HG02981 (cell line): ENCODE results near the gene EDC4.

Source experiments
- ATAC-seq: cut with Tn5 transposase; IDR thresholded peaks from one replicate; pipeline ENCODE4 v1.9.1; 2021; ENCODE audit warnings: mild to moderate bottlenecking, moderate library complexity; ENCODE audit not compliant: unreplicated experiment

Gene EDC4

DNA sequence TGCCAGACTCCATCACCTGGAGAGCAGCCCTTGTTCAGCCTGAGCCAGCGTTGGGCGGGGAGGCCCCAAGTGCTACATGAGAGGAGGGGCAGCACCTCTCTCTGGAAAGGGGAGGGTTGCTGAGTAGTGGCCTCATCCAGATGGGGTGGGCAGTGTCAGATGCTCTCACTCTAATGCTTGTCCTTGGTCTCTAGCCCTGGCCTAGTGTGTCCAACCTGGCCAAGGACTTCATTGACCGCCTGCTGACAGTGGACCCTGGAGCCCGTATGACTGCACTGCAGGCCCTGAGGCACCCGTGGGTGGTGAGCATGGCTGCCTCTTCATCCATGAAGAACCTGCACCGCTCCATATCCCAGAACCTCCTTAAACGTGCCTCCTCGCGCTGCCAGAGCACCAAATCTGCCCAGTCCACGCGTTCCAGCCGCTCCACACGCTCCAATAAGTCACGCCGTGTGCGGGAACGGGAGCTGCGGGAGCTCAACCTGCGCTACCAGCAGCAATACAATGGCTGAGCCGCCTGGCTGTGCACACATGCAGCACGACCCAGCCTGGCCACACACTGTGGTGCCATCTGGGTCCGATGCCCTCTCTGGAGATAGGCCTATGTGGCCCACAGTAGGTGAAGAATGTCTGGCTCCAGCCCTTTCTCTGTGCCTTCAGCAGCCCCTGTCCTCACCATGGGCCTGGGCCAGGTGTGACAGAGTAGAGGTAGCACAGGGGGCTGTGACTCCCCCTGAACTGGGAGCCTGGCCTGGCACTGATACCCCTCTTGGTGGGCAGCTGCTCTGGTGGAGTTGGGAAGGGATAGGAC, 54.5 kb downstream of the EDC4 start:
- ATAC-seq, result no peak

DNA sequence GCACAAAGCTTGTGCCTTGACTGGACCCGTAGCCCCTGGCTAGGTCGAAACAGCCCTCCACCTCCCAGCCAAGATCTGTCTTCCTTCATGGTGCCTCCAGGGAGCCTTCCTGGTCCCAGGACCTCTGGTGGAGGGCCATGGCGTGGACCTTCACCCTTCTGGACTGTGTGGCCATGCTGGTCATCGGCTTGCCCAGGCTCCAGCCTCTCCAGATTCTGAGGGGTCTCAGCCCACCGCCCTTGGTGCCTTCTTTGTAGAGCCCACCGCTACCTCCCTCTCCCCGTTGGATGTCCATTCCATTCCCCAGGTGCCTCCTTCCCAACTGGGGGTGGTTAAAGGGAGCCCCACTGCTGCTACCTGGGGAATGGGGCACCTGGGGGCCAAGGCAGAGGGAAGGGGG, 55.3 kb downstream of the EDC4 start:
- ATAC-seq, result no peak

- ATAC-seq, result peak; percentile 55
Measured at GRCh38 chr16:67928561-67929364, 55.9 kb downstream of the EDC4 start.

DNA sequence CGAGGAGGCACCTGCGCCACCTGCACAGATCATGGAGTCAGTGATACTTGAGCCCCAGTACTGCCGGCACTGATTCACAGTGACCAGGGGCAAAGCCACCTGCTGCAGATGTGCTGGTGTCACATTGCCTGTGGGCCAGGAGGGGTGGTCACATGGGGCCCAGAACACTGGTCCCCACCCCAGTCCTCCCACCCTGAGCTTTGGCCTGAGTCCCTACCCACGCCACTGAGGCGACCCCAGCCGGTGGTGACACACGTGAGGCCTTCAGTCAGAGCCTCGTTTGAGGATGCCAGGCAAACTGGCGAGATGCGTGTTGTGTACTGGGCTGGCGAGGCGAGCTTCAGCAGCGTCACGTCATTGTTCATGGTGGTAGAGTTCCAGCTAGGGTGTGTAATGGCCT, 57.3 kb downstream of the EDC4 start:
- no peak for ATAC-seq

- ATAC-seq, result no peak
Measured at GRCh38 chr16:67930678-67931211, 57.9 kb downstream of the EDC4 start.
